ENCODE measurements around the gene NUP205.

- no peak for TF ChIP-seq CTCF (IDR thresholded peaks at IDR 0.05)
- no peak for TF ChIP-seq POLR2A (IDR thresholded peaks at IDR 0.05)
Observed at GRCh38 chr7:135665042-135665441, 107.3 kb downstream of the NUP205 start.

Measured in Peyer's patch (tissue), 4 donors.